NT2/D1 (cell line): ENCODE data around the gene HABP4.
A peak's percentile ranks its signal among the peaks of the same experiment; 100 is the strongest.

Experiments
- DNase-seq: peaks from one replicate; pipeline ENCODE4 v3.0.0-alpha.2; 2011; ENCODE audit warnings: low read depth, low spot score
- H3K27me3 ChIP-seq: 2 replicates; pipeline ENCODE4 v1.6.0; 2011; ENCODE audit warnings: mild to moderate bottlenecking; ENCODE audit not compliant: insufficient read length, insufficient read depth
- H3K36me3 ChIP-seq: 2 replicates; pipeline ENCODE4 v1.6.1; 2011; ENCODE audit warnings: mild to moderate bottlenecking, low read length, mixed read lengths; ENCODE audit not compliant: insufficient read depth, insufficient read length
- H3K4me1 ChIP-seq: 2 replicates; pipeline ENCODE4 v1.5.1; 2011; ENCODE audit not compliant: insufficient read depth, insufficient read length
- H3K4me3 ChIP-seq: 2 replicates; pipeline ENCODE4 v1.5.1; 2011; ENCODE audit warnings: low read depth; ENCODE audit not compliant: insufficient read length
- H3K9ac ChIP-seq: 2 replicates; pipeline ENCODE4 v1.6.0; 2011; ENCODE audit warnings: low read depth; ENCODE audit not compliant: insufficient read length
- H3K9me3 ChIP-seq: 2 replicates; pipeline ENCODE4 v1.5.1; 2011; ENCODE audit warnings: mild to moderate bottlenecking, low read length; ENCODE audit not compliant: insufficient read depth
- SUZ12 ChIP-seq: IDR thresholded peaks from 2 replicates; pipeline ENCODE4 v1.6.1; 2011; ENCODE audit not compliant: insufficient read length, insufficient read depth; ENCODE audit errors: extremely low read depth
- YY1 ChIP-seq: IDR thresholded peaks from 2 replicates; pipeline ENCODE4 v1.6.1; 2011; ENCODE audit not compliant: insufficient read length, insufficient read depth
- ZNF274 ChIP-seq: IDR thresholded peaks from 2 replicates; pipeline ENCODE4 v1.6.1; 2011; ENCODE audit warnings: mild to moderate bottlenecking, low read depth, low read length

HABP4 gene

GRCh38 chr9:96417051-96417586 is 32.9 kb upstream of the HABP4 start:
- Histone ChIP-seq H3K27me3 (no peaks in the 10 kb centered on the region), H3K9ac (peak overlapping the region; percentile 96), H3K9me3 (no peaks in the 10 kb centered on the region), H3K36me3 (peaks cover 14% of the 10 kb centered on the region), H3K4me3 (peak overlapping the region; percentile 83), H3K4me1 (no peaks in the 10 kb centered on the region)
- TF ChIP-seq YY1 (no peak), SUZ12 (no peak), ZNF274 (no peak)
- DNase-seq, result peak; percentile 70

- TF ChIP-seq ZNF274, result no peak
- TF ChIP-seq YY1, result no peak
- TF ChIP-seq SUZ12, result no peak
- Histone ChIP-seq H3K9ac (peak overlapping the region; percentile 96), H3K4me3 (peak overlapping the region; percentile 83), H3K27me3 (no peaks in the 10 kb centered on the region), H3K36me3 (peaks cover 14% of the 10 kb centered on the region), H3K4me1 (no peaks in the 10 kb centered on the region), H3K9me3 (no peaks in the 10 kb centered on the region)
- DNase-seq, result no peak
Measured at GRCh38 chr9:96417661-96418082, 32.3 kb upstream of the HABP4 start.

GRCh38 chr9:96418083-96418919 is 31.7 kb upstream of the HABP4 start, which contains the start of gene ZNF367:
Gene ZNF367, minus strand, starts transcription at chr9:96418370. Its CDS starts 338 bp downstream, at chr9:96418032.
- Histone ChIP-seq H3K9ac (peak within 1 kb of the TSS; percentile 97), H3K36me3 (peaks cover 14% of the 10 kb centered on the region), H3K27me3 (no peaks in the 10 kb centered on the region), H3K4me1 (no peaks in the 10 kb centered on the region), H3K9me3 (no peaks in the 10 kb centered on the region), H3K4me3 (peak within 1 kb of the TSS; percentile 86)
- no peak for TF ChIP-seq ZNF274
- no peak for TF ChIP-seq YY1
- no peak for TF ChIP-seq SUZ12
- DNase-seq, result peak; percentile 88

GRCh38 chr9:96418920-96419690 is 30.9 kb upstream of the HABP4 start:
- peaks cover 3% of the 10 kb centered on the region for H3K4me1 ChIP-seq
- no peak for DNase-seq
- H3K36me3 ChIP-seq, result peaks cover 9% of the 10 kb centered on the region
- no peaks in the 10 kb centered on the region for H3K27me3 ChIP-seq
- no peak for TF ChIP-seq ZNF274
- no peak for TF ChIP-seq SUZ12
- no peak for TF ChIP-seq YY1
- H3K4me3 ChIP-seq, result peak overlapping the region; percentile 86
- H3K9me3 ChIP-seq, result no peaks in the 10 kb centered on the region
- peak overlapping the region; percentile 97 for H3K9ac ChIP-seq

GRCh38 chr9:96419691-96419969 is 30.3 kb upstream of the HABP4 start:
- H3K9me3 ChIP-seq, result no peaks in the 10 kb centered on the region

GRCh38 chr9:96420468-96421219 is 29.3 kb upstream of the HABP4 start:
- DNase-seq, result peak; percentile 74
- no peak for TF ChIP-seq ZNF274
- TF ChIP-seq YY1, result no peak
- no peak for TF ChIP-seq SUZ12
- Histone ChIP-seq H3K36me3 (peaks cover 8% of the 10 kb centered on the region), H3K4me1 (peaks cover 3% of the 10 kb centered on the region), H3K9me3 (no peaks in the 10 kb centered on the region), H3K27me3 (no peaks in the 10 kb centered on the region), H3K9ac (peak overlapping the region; percentile 4), H3K4me3 (no peak overlapping the region)

More at GRCh38 chr9:96419691-96419969, 30.3 kb upstream of the HABP4 start:
- H3K9ac ChIP-seq, result peak overlapping the region; percentile 97
- H3K4me1 ChIP-seq, result peaks cover 3% of the 10 kb centered on the region
- H3K4me3 ChIP-seq, result peak overlapping the region; percentile 86
- H3K27me3 ChIP-seq, result no peaks in the 10 kb centered on the region
- no peak for DNase-seq
- peaks cover 9% of the 10 kb centered on the region for H3K36me3 ChIP-seq
- TF ChIP-seq ZNF274 (no peak), SUZ12 (no peak), YY1 (no peak)
